ENCODE data around the gene AUP1. TPM values are rescaled to one million over a fixed set of nuclear protein-coding genes. Genes with fewer than 3 reads are reported as not detected.

Gene AUP1
- total RNA-seq, result 100 to 1,000 TPM; 126 to 127 TPM

- Mint-ChIP-seq H3K36me3 (peaks cover 40% of the 10 kb centered on the region), H3K4me1 (peaks cover 38% of the 10 kb centered on the region)
- POLR2A ChIA-PET, result interaction anchor here (1.0 to 5.2 kb wide), 14 partner anchors 9 to 73 kb away, joined by 3 to 54 read pairs (median 8); partner anchors contain the start of genes CCDC142, INO80B, LBX2 and MRPL53
Measured at GRCh38 chr2:74529357-74530238, at the start of gene AUP1, which contains the start of gene HTRA2. TSS of gene AUP1 (minus strand) at chr2:74529706. CDS start at chr2:74529629, 77 bp downstream. TSS of gene HTRA2 (plus strand) at chr2:74529933. CDS start at chr2:74530007, 74 bp downstream.

DNA sequence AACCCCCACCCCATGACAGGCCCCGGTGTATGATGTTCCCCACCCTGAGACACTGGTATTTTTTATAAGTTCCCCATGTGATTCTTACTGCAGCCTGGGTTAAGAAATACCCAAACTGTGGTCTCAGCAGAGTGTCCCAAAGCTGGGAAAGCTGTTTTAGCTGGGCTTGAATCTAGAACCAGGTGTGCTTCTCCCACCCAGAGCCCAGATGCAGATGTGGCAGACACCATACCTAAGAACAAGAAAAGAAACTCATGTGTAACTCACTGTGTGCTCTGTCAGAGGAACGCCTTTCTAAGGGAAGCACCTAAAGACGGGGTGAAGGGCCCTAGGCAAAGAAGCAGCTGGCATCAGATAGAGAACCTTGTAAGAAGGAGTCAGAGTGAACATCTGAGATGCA is 48.9 kb upstream of the AUP1 start:
- Mint-ChIP-seq H3K4me1 (peaks cover 28% of the 10 kb centered on the region), H3K9me3 (peaks cover 2% of the 10 kb centered on the region), H3K36me3 (peaks cover 2% of the 10 kb centered on the region), H3K27me3 (peaks cover 5% of the 10 kb centered on the region), H3K27ac (no peak overlapping the region), H3K4me3 (no peak overlapping the region)
- ATAC-seq (ENCODE audit: low read depth) (no peak), DNase-seq (no peak)
- POLR2A ChIA-PET, result no interaction called here

More at GRCh38 chr2:74529357-74530238, at the start of gene AUP1, which contains the start of gene HTRA2:
- peak within 1 kb of the TSS; percentile 97 for H3K4me3 Mint-ChIP-seq
- peaks cover 2% of the 10 kb centered on the region for H3K9me3 Mint-ChIP-seq
- DNase-seq (peak; percentile 93), ATAC-seq (ENCODE audit: low read depth) (peak; percentile 91)
- H3K27ac Mint-ChIP-seq, result peak within 1 kb of the TSS; percentile 96
- no peaks in the 10 kb centered on the region for H3K27me3 Mint-ChIP-seq

GRCh38 chr2:74577448-74577847 is 47.9 kb upstream of the AUP1 start:
- DNase-seq (no peak), ATAC-seq (ENCODE audit: low read depth) (no peak)
- H3K9me3 Mint-ChIP-seq, result peaks cover 2% of the 10 kb centered on the region
- POLR2A ChIA-PET, result interaction anchor here (1.2 kb wide), 1 partner anchor 25 kb away, joined by 3 read pairs; no protein-coding TSS in a partner anchor
- no peak overlapping the region for H3K4me3 Mint-ChIP-seq
- H3K27me3 Mint-ChIP-seq, result peaks cover 5% of the 10 kb centered on the region
- peaks cover 2% of the 10 kb centered on the region for H3K36me3 Mint-ChIP-seq
- peaks cover 27% of the 10 kb centered on the region for H3K4me1 Mint-ChIP-seq
- no peak overlapping the region for H3K27ac Mint-ChIP-seq

DNA sequence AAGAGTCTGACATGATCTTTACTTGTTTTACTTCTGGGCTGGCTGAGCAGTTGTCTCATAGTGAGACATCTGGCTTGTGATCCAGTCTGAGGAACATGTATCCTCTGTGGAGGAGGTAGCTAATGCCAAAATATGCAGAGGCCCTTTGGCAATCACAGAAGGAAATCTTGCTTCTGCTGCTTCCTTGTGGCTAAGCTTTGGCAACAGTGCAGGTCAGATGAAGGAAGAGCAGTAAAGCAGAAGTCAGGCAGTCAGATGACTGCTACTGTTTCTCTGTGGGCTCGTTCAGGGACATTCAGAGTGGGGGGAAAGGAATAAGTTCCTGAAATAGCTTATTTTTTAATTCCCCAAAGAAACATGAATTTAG is 47.3 kb upstream of the AUP1 start:
- peaks cover 2% of the 10 kb centered on the region for H3K9me3 Mint-ChIP-seq
- H3K27ac Mint-ChIP-seq, result no peak overlapping the region
- H3K4me3 Mint-ChIP-seq, result no peak overlapping the region
- H3K4me1 Mint-ChIP-seq, result peaks cover 27% of the 10 kb centered on the region
- DNase-seq (no peak), ATAC-seq (ENCODE audit: low read depth) (no peak)
- peaks cover 2% of the 10 kb centered on the region for H3K36me3 Mint-ChIP-seq
- H3K27me3 Mint-ChIP-seq, result peaks cover 1% of the 10 kb centered on the region
- POLR2A ChIA-PET, result interaction anchor here (0.6 to 1.2 kb wide), 2 partner anchors 25 to 398 kb away, joined by 3 read pairs; no protein-coding TSS in a partner anchor

- DNase-seq (no peak), ATAC-seq (ENCODE audit: low read depth) (no peak)
- peaks cover 27% of the 10 kb centered on the region for H3K4me1 Mint-ChIP-seq
- H3K9me3 Mint-ChIP-seq, result peaks cover 2% of the 10 kb centered on the region
- no peaks in the 10 kb centered on the region for H3K27me3 Mint-ChIP-seq
- no peak overlapping the region for H3K4me3 Mint-ChIP-seq
- H3K27ac Mint-ChIP-seq, result no peak overlapping the region
- POLR2A ChIA-PET, result interaction anchor here (0.6 kb wide), 1 partner anchor 397 kb away, joined by 3 read pairs; no protein-coding TSS in a partner anchor
- H3K36me3 Mint-ChIP-seq, result peaks cover 2% of the 10 kb centered on the region
Measured at GRCh38 chr2:74576211-74576862, 46.8 kb upstream of the AUP1 start.

DNA sequence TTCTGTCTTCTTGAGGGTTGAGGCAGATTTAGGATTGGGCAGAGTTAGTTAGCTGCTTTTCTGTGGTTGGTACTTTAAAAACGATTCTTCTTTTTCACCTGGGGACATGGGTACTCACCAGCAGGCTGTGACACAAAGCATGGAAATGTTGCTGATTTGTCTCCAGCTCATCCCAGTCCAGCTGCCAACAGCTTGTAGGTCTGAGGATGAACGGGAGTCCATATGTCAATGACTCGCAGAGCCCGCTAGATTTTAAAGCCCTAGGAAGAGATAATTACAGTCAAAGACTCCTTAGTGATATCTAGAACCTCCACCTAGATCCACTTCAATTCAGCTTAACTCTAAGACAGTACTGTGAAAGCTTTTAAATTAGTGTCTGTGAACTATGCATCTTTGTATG is 45.8 kb upstream of the AUP1 start:
- H3K9me3 Mint-ChIP-seq, result peaks cover 2% of the 10 kb centered on the region
- H3K27ac Mint-ChIP-seq, result no peak overlapping the region
- peaks cover 2% of the 10 kb centered on the region for H3K36me3 Mint-ChIP-seq
- DNase-seq, result no peak
- peaks cover 27% of the 10 kb centered on the region for H3K4me1 Mint-ChIP-seq
- POLR2A ChIA-PET, result interaction anchor here (0.8 to 1.0 kb wide), 2 partner anchors 17 to 20 kb away, joined by 3 read pairs; no protein-coding TSS in a partner anchor
- H3K27me3 Mint-ChIP-seq, result no peaks in the 10 kb centered on the region
- H3K4me3 Mint-ChIP-seq, result no peak overlapping the region
- no peak for ATAC-seq (ENCODE audit: low read depth)

GRCh38 chr2:74573747-74574562 is 44.4 kb upstream of the AUP1 start:
- POLR2A ChIA-PET, result interaction anchor here (0.8 to 2.6 kb wide), 4 partner anchors 10 to 267 kb away, joined by 3 to 7 read pairs (median 4); no protein-coding TSS in a partner anchor
- Mint-ChIP-seq H3K9me3 (peaks cover 2% of the 10 kb centered on the region), H3K27ac (peak overlapping the region; percentile 73), H3K36me3 (peaks cover 2% of the 10 kb centered on the region), H3K4me1 (peaks cover 27% of the 10 kb centered on the region), H3K4me3 (peak overlapping the region; percentile 69), H3K27me3 (no peaks in the 10 kb centered on the region)
- DNase-seq, result no peak
- ATAC-seq (ENCODE audit: low read depth), result peak; percentile 95

GRCh38 chr2:74572178-74572925 is 42.8 kb upstream of the AUP1 start:
- peaks cover 31% of the 10 kb centered on the region for H3K4me1 Mint-ChIP-seq
- peaks cover 2% of the 10 kb centered on the region for H3K9me3 Mint-ChIP-seq
- no peak overlapping the region for H3K4me3 Mint-ChIP-seq
- H3K27ac Mint-ChIP-seq, result no peak overlapping the region
- H3K36me3 Mint-ChIP-seq, result peaks cover 2% of the 10 kb centered on the region
- H3K27me3 Mint-ChIP-seq, result no peaks in the 10 kb centered on the region
- DNase-seq (no peak), ATAC-seq (ENCODE audit: low read depth) (no peak)
- POLR2A ChIA-PET, result interaction anchor here (0.8 to 2.6 kb wide), 2 partner anchors 14 to 114 kb away, joined by 3 to 7 read pairs; partner anchors contain the start of gene WBP1

GRCh38 chr2:74571058-74571457 is 41.6 kb upstream of the AUP1 start:
- no peak for DNase-seq
- POLR2A ChIA-PET, result interaction anchor here (2.6 kb wide), 1 partner anchor 13 kb away, joined by 7 read pairs; no protein-coding TSS in a partner anchor

DNA sequence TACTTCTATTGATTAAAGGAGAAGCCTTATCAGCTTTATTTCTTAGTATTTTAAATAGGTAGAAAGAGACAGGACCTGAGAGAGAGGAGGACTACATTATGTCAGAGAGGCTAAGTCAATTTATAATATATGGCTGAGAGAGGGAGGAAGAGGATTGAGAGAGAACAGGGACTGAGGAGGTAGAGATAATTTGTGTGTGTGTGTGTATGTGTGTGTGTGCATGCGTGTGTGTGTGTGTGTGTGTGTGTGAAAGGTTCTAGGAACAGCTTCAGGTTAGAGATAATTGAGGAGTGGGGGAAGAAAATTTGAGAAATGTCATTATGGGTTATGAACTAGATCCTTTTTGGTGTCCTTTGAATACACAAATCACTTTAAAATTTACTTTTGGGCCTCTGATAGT is 40.2 kb upstream of the AUP1 start:
- ATAC-seq (ENCODE audit: low read depth) (no peak), DNase-seq (no peak)
- Mint-ChIP-seq H3K36me3 (peaks cover 2% of the 10 kb centered on the region), H3K9me3 (peaks cover 2% of the 10 kb centered on the region), H3K4me3 (no peak overlapping the region), H3K4me1 (peaks cover 36% of the 10 kb centered on the region), H3K27ac (no peak overlapping the region), H3K27me3 (no peaks in the 10 kb centered on the region)
- POLR2A ChIA-PET, result interaction anchor here (0.7 kb wide), 1 partner anchor 16 kb away, joined by 3 read pairs; the partner anchor contains the start of gene LOXL3

More at GRCh38 chr2:74571058-74571457, 41.6 kb upstream of the AUP1 start:
- Mint-ChIP-seq H3K4me1 (peaks cover 33% of the 10 kb centered on the region), H3K9me3 (peaks cover 2% of the 10 kb centered on the region), H3K36me3 (peaks cover 2% of the 10 kb centered on the region), H3K27me3 (no peaks in the 10 kb centered on the region), H3K4me3 (no peak overlapping the region), H3K27ac (no peak overlapping the region)
- no peak for ATAC-seq (ENCODE audit: low read depth)

- Mint-ChIP-seq H3K27ac (no peak overlapping the region), H3K27me3 (no peaks in the 10 kb centered on the region), H3K9me3 (no peaks in the 10 kb centered on the region)
Measured at GRCh38 chr2:74567881-74568280, 38.4 kb upstream of the AUP1 start.

DNA sequence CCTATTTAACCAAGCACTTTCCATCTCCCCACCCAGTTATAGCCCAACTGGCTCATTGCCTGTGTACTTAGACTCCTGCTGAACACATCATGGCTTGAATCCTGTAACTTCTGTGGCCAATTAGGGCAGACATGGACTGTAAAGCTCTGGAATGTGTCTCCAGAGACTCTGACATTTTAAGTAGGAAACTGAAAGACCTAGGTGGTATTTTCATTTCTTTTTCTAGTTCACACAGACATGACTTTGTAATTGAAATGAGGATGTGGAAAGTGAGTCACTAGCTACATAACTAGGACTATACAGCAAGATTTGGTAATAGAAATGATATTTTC is 37.2 kb upstream of the AUP1 start:
- peaks cover 30% of the 10 kb centered on the region for H3K4me1 Mint-ChIP-seq
- no peak for DNase-seq

More at GRCh38 chr2:74567881-74568280, 38.4 kb upstream of the AUP1 start:
- no peak for DNase-seq
- POLR2A ChIA-PET, result interaction anchor here (1.2 to 2.2 kb wide), 3 partner anchors 10 to 52 kb away, joined by 3 to 6 read pairs (median 5); no protein-coding TSS in a partner anchor
- peaks cover 23% of the 10 kb centered on the region for H3K4me1 Mint-ChIP-seq
- H3K4me3 Mint-ChIP-seq, result no peak overlapping the region
- H3K36me3 Mint-ChIP-seq, result no peaks in the 10 kb centered on the region
- no peak for ATAC-seq (ENCODE audit: low read depth)

More for the DNA sequence above, 37.2 kb upstream of the AUP1 start:
- no peaks in the 10 kb centered on the region for H3K9me3 Mint-ChIP-seq
- POLR2A ChIA-PET, result interaction anchor here (0.7 to 2.2 kb wide), 4 partner anchors 8 to 51 kb away, joined by 3 to 6 read pairs (median 4); partner anchors contain the start of gene LOXL3
- peak; percentile 18 for ATAC-seq (ENCODE audit: low read depth)
- H3K27ac Mint-ChIP-seq, result peak overlapping the region; percentile 56
- H3K4me3 Mint-ChIP-seq, result peak overlapping the region; percentile 19
- H3K36me3 Mint-ChIP-seq, result no peaks in the 10 kb centered on the region
- peaks cover under 1% of the 10 kb centered on the region for H3K27me3 Mint-ChIP-seq
